ENCODE results near the gene RANBP6.

RANBP6 gene

DNA sequence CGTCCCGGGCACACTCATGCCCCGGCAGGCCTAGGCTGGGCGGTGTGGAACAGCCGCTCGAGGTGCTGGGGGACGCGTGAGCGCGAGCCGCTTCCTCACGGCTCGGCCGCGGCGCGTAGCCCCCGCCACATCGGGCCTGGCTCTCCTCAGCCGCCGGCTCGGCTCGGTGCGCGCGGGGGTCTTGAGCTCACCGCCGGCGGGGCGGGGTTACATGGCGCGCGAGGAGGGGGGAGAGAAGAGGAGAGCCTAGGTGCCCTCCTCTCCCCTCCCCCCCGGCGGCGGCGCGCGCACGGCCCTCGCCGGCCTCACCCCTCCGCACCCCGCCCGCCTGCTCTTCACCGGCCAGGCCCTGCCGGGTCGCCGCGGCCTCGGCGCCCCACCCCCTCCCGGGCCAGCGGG lies 7.7 kb downstream of the RANBP6 start:
- POLR2A ChIA-PET (ENCODE audit: low non-redundant PET): no interaction called here
- peak; percentile 11 for DNase-seq (ENCODE audit: low spot score)
- TF ChIP-seq CTCF (conservative IDR thresholded peaks at IDR 0.05; ENCODE audit: low read depth): no peak
- H3K27ac ChIP-seq: peak overlapping the region; percentile 91
- CTCF ChIA-PET: no interaction called here

DNA sequence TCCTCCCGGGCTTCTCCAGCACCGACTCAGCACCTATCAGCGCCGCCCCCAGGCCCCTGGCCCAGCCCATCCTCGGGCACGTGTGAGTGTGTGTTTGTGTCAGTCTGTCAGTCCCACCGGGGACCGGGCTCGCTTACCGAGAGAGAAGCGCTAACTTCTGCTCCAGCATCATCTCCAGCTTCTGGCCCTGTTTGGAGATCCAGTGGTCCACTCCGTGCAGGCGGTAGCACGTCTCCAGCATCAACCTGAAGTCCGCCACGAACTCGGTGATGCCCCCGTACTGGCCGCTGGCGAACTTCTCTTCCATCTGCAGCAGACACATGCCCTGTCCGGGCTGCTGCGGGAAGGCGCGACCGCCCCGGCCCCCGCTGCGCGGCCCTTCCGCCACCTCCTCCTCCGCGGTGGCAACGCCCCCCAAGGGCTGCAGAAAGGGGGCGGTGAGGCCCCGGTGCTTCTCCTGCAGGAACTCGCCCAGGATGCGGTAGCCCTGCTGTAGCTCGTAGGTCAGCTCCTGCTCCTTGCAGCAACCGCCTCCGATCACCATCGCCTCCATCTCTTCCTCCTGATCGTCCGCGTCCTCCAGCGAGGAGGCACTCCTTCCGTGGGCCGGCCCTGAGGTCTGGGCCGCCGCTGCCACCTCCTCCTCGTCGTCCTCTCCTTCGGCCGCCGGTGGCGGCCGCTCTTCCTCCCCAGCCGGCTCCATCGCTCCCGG lies 8.2 kb downstream of the RANBP6 start:
- CTCF ChIA-PET: no interaction called here
- POLR2A ChIA-PET (ENCODE audit: low non-redundant PET): no interaction called here
- no peak for TF ChIP-seq CTCF (conservative IDR thresholded peaks at IDR 0.05; ENCODE audit: low read depth)
- H3K27ac ChIP-seq: peak overlapping the region; percentile 91
- peak; percentile 67 for DNase-seq (ENCODE audit: low spot score)

- POLR2A ChIA-PET (ENCODE audit: low non-redundant PET): no interaction called here
- no peak for TF ChIP-seq CTCF (conservative IDR thresholded peaks at IDR 0.05; ENCODE audit: low read depth)
- CTCF ChIA-PET: no interaction called here
- DNase-seq (ENCODE audit: low spot score): no peak
- H3K27ac ChIP-seq: peak overlapping the region; percentile 91
These were observed 8.7 kb downstream of the RANBP6 start for GRCh38 chr9:6006749-6007057.

GRCh38 chr9:6000955-6001354 lies 14.5 kb downstream of the RANBP6 start:
- ChIA-PET CTCF (no interaction called here), POLR2A (ENCODE audit: low non-redundant PET) (no interaction called here)
- H3K27ac ChIP-seq: no peak overlapping the region
- DNase-seq (ENCODE audit: low spot score): no peak
- no peak for TF ChIP-seq CTCF (conservative IDR thresholded peaks at IDR 0.05; ENCODE audit: low read depth)

- DNase-seq (ENCODE audit: low spot score): no peak
- no peak overlapping the region for H3K27ac ChIP-seq
- CTCF ChIA-PET: no interaction called here
- TF ChIP-seq CTCF (conservative IDR thresholded peaks at IDR 0.05; ENCODE audit: low read depth): no peak
- POLR2A ChIA-PET (ENCODE audit: low non-redundant PET): no interaction called here
These were observed 15.9 kb downstream of the RANBP6 start for GRCh38 chr9:5999443-6000101.

GRCh38 chr9:5994493-5994892 lies 20.9 kb downstream of the RANBP6 start:
- ChIA-PET CTCF (no interaction called here), POLR2A (ENCODE audit: low non-redundant PET) (no interaction called here)
- no peak for TF ChIP-seq CTCF (conservative IDR thresholded peaks at IDR 0.05; ENCODE audit: low read depth)
- no peak for DNase-seq (ENCODE audit: low spot score)
- no peak overlapping the region for H3K27ac ChIP-seq

Data from RWPE1 (cell line).